ENCODE measurements around the gene CTDSPL.

CTDSPL gene

GRCh38 chr3:37825744-37826400 is 35.8 kb upstream of the CTDSPL start:
- Histone ChIP-seq H3K56ac (ENCODE audit: low read length) (no peak overlapping the region), H3K79me2 (ENCODE audit: control insufficient read depth, insufficient read depth, low read length) (no peaks in the 10 kb centered on the region), H4K5ac (ENCODE audit: low read length) (no peak overlapping the region), H3K4me3 (ENCODE audit: low read length) (no peak overlapping the region), H3K27ac (ENCODE audit: low read depth, low read length) (no peak overlapping the region), H3K36me3 (ENCODE audit: control insufficient read depth, insufficient read depth, low read length) (no peaks in the 10 kb centered on the region), H3K4me2 (ENCODE audit: low read length) (no peak overlapping the region), H3K18ac (ENCODE audit: low read length) (no peak overlapping the region), H2BK5ac (ENCODE audit: low read length) (no peak overlapping the region), H2AK5ac (ENCODE audit: low read length) (no peak overlapping the region), H2BK15ac (replicated peaks; ENCODE audit: low read depth) (no peak overlapping the region), H3K4me1 (ENCODE audit: control insufficient read depth, low read depth, low read length) (no peaks in the 10 kb centered on the region), H3K23ac (ENCODE audit: low read length) (no peak overlapping the region), H3K79me1 (ENCODE audit: low read length) (no peaks in the 10 kb centered on the region), H3K27me3 (ENCODE audit: insufficient read depth, low read length, poor library complexity) (no peaks in the 10 kb centered on the region), H2BK120ac (ENCODE audit: low read depth, low read length) (no peak overlapping the region), H3K4ac (ENCODE audit: low read depth, low read length) (no peak overlapping the region), H3K9ac (ENCODE audit: low read length) (no peak overlapping the region), H4K8ac (ENCODE audit: low read depth, low read length) (no peak overlapping the region)
- WGBS (ENCODE audit: extremely low coverage, insufficient coverage, low lambda C conversion rate): no CpG with 5 or more reads among the region's 3 CpGs
- DNase-seq: no peak

DNA sequence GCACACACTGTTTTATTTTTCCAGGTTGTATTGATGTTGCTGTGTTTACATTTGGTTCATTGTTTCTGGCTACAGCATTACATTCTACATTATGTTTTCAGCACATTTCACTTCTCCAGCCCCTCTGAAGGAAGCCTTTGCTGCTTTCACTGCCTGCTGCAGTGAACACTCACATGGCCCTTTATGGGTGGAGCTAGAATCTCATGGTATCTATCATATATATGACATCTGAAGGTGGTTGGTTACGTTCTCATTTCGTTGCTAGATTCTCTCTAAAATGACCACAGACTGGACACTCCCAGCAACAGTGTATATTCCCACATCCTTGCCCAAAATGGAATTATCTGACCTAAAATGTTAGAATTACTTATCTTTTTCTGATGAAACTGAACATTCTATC is 35.2 kb upstream of the CTDSPL start:
- H3K27me3 ChIP-seq (ENCODE audit: insufficient read depth, low read length, poor library complexity): no peaks in the 10 kb centered on the region
- WGBS (ENCODE audit: extremely low coverage, insufficient coverage, low lambda C conversion rate): no CpG with 5 or more reads among the region's 2 CpGs
- no peak overlapping the region for H3K18ac ChIP-seq (ENCODE audit: low read length)
- H3K79me1 ChIP-seq (ENCODE audit: low read length): no peaks in the 10 kb centered on the region
- H2BK5ac ChIP-seq (ENCODE audit: low read length): no peak overlapping the region
- no peak overlapping the region for H3K9ac ChIP-seq (ENCODE audit: low read length)
- H3K36me3 ChIP-seq (ENCODE audit: control insufficient read depth, insufficient read depth, low read length): no peaks in the 10 kb centered on the region
- H3K79me2 ChIP-seq (ENCODE audit: control insufficient read depth, insufficient read depth, low read length): no peaks in the 10 kb centered on the region
- H3K4me2 ChIP-seq (ENCODE audit: low read length): no peak overlapping the region
- H3K27ac ChIP-seq (ENCODE audit: low read depth, low read length): no peak overlapping the region
- no peak overlapping the region for H4K8ac ChIP-seq (ENCODE audit: low read depth, low read length)
- no peak overlapping the region for H3K4me3 ChIP-seq (ENCODE audit: low read length)
- no peak for DNase-seq
- H4K5ac ChIP-seq (ENCODE audit: low read length): no peak overlapping the region
- H2BK15ac ChIP-seq (replicated peaks; ENCODE audit: low read depth): no peak overlapping the region
- no peaks in the 10 kb centered on the region for H3K4me1 ChIP-seq (ENCODE audit: control insufficient read depth, low read depth, low read length)
- H2BK120ac ChIP-seq (ENCODE audit: low read depth, low read length): no peak overlapping the region
- H2AK5ac ChIP-seq (ENCODE audit: low read length): no peak overlapping the region
- H3K23ac ChIP-seq (ENCODE audit: low read length): no peak overlapping the region
- H3K56ac ChIP-seq (ENCODE audit: low read length): no peak overlapping the region
- no peak overlapping the region for H3K4ac ChIP-seq (ENCODE audit: low read depth, low read length)

DNA sequence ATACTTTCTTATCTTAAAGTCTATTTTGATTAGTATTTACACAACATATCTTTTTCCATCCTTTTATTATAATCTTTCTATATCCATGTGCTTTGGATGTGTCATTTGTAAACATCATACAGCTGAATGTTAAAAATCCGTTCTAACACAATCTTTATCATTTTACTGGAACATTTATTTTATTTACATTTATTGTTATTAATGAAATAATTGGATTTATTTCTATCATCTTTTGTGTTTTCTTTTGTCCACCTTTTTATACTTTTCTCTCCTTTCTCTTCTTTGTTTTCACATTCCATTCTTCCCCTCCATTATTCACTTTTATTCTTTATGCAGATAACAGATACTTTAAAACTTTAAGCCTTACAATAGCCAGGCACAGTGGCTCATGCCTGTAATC is 34.7 kb upstream of the CTDSPL start:
- Histone ChIP-seq H3K79me2 (ENCODE audit: control insufficient read depth, insufficient read depth, low read length) (no peaks in the 10 kb centered on the region), H3K9ac (ENCODE audit: low read length) (no peak overlapping the region), H2BK15ac (replicated peaks; ENCODE audit: low read depth) (no peak overlapping the region), H3K4ac (ENCODE audit: low read depth, low read length) (no peak overlapping the region), H4K5ac (ENCODE audit: low read length) (no peak overlapping the region), H2BK5ac (ENCODE audit: low read length) (no peak overlapping the region), H3K4me1 (ENCODE audit: control insufficient read depth, low read depth, low read length) (no peaks in the 10 kb centered on the region), H3K27ac (ENCODE audit: low read depth, low read length) (no peak overlapping the region), H3K36me3 (ENCODE audit: control insufficient read depth, insufficient read depth, low read length) (no peaks in the 10 kb centered on the region), H3K56ac (ENCODE audit: low read length) (no peak overlapping the region), H3K79me1 (ENCODE audit: low read length) (no peaks in the 10 kb centered on the region), H3K4me3 (ENCODE audit: low read length) (no peak overlapping the region), H3K23ac (ENCODE audit: low read length) (no peak overlapping the region), H3K4me2 (ENCODE audit: low read length) (no peak overlapping the region), H2AK5ac (ENCODE audit: low read length) (no peak overlapping the region), H3K27me3 (ENCODE audit: insufficient read depth, low read length, poor library complexity) (no peaks in the 10 kb centered on the region), H4K8ac (ENCODE audit: low read depth, low read length) (no peak overlapping the region), H3K18ac (ENCODE audit: low read length) (no peak overlapping the region), H2BK120ac (ENCODE audit: low read depth, low read length) (no peak overlapping the region)
- DNase-seq: no peak
- WGBS (ENCODE audit: extremely low coverage, insufficient coverage, low lambda C conversion rate): no CpG with 5 or more reads among the region's 1 CpG

DNA sequence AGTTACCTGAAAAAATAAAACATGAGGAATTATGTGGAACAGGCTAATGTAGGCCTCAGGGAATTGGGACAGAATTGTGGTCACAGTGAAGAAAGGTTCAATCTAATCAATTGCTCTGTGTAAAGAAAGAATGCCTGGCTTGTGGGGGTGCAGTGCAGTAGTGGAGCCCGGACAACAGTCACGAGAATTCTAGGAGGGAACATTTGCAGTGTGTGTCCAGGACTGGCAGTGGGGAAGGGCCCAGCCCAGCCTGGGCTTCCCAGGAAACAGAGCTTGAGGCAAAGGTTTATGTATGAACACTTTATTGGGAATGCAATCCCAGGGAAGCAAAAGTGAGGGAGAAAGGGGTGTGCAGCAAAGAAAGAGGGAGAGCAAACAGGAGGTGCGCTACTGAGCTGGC is 29.2 kb upstream of the CTDSPL start:
- Histone ChIP-seq H3K4me2 (ENCODE audit: low read length) (no peak overlapping the region), H2AK5ac (ENCODE audit: low read length) (no peak overlapping the region), H3K79me2 (ENCODE audit: control insufficient read depth, insufficient read depth, low read length) (no peaks in the 10 kb centered on the region), H2BK15ac (replicated peaks; ENCODE audit: low read depth) (no peak overlapping the region), H3K4ac (ENCODE audit: low read depth, low read length) (no peak overlapping the region), H3K18ac (ENCODE audit: low read length) (no peak overlapping the region), H3K4me1 (ENCODE audit: control insufficient read depth, low read depth, low read length) (no peaks in the 10 kb centered on the region), H3K79me1 (ENCODE audit: low read length) (no peaks in the 10 kb centered on the region), H3K27me3 (ENCODE audit: insufficient read depth, low read length, poor library complexity) (no peaks in the 10 kb centered on the region), H3K4me3 (ENCODE audit: low read length) (no peak overlapping the region), H3K23ac (ENCODE audit: low read length) (no peak overlapping the region), H3K56ac (ENCODE audit: low read length) (no peak overlapping the region), H2BK120ac (ENCODE audit: low read depth, low read length) (no peak overlapping the region), H3K9ac (ENCODE audit: low read length) (no peak overlapping the region), H4K8ac (ENCODE audit: low read depth, low read length) (no peak overlapping the region), H3K27ac (ENCODE audit: low read depth, low read length) (no peak overlapping the region), H2BK5ac (ENCODE audit: low read length) (no peak overlapping the region), H3K36me3 (ENCODE audit: control insufficient read depth, insufficient read depth, low read length) (no peaks in the 10 kb centered on the region), H4K5ac (ENCODE audit: low read length) (no peak overlapping the region)
- no peak for DNase-seq
- no CpG with 5 or more reads among the region's 3 CpGs for WGBS (ENCODE audit: extremely low coverage, insufficient coverage, low lambda C conversion rate)

DNA sequence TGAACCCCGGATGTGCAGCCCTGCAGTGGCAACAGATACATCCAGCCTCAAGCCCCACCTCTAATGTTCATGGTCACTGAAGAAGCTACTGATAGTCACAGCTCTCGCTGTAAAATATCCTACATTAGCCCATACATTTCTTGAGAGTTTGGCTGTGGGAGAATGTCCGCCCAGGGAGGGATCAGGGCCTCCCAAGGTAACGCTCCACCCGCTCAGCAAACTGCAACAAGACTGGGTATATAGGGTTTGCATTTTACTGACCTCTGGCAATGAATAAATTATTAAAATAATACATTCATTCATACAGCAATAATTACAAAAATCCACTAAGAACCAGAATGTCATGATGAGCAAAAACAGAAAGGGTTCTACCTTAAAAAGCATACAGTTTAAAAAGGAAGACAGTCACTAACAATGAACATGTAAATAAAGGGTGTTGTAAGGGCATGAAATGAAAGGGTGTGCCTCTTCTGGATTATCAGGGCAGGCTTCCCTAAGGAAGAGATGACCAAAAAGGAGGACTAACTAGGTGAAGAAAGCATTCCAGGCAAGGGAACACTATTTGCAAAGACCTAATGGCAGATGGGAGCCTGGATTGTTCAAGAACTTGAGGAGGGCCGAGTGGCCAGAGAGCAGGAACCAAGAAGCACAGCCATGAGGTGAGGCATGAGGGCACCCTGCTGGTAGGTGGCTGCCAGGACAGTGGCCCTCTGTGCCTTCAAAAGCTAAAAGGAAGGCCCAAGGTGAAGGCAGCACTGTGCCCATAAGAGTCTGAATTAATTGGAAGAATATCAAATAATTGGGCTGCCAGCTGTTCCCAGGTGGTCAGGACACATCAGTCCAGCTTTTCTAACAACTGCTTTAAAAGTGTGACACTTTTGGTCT is 28.1 kb upstream of the CTDSPL start:
- no peaks in the 10 kb centered on the region for H3K27me3 ChIP-seq (ENCODE audit: insufficient read depth, low read length, poor library complexity)
- no peaks in the 10 kb centered on the region for H3K4me1 ChIP-seq (ENCODE audit: control insufficient read depth, low read depth, low read length)
- no peak overlapping the region for H3K4me3 ChIP-seq (ENCODE audit: low read length)
- no peak overlapping the region for H4K5ac ChIP-seq (ENCODE audit: low read length)
- no peaks in the 10 kb centered on the region for H3K79me1 ChIP-seq (ENCODE audit: low read length)
- no peak overlapping the region for H4K8ac ChIP-seq (ENCODE audit: low read depth, low read length)
- no peak overlapping the region for H2AK5ac ChIP-seq (ENCODE audit: low read length)
- H2BK5ac ChIP-seq (ENCODE audit: low read length): no peak overlapping the region
- no peak overlapping the region for H3K56ac ChIP-seq (ENCODE audit: low read length)
- no peak overlapping the region for H3K4ac ChIP-seq (ENCODE audit: low read depth, low read length)
- no peak overlapping the region for H2BK15ac ChIP-seq (replicated peaks; ENCODE audit: low read depth)
- no peak overlapping the region for H3K4me2 ChIP-seq (ENCODE audit: low read length)
- H3K27ac ChIP-seq (ENCODE audit: low read depth, low read length): no peak overlapping the region
- H3K9ac ChIP-seq (ENCODE audit: low read length): no peak overlapping the region
- DNase-seq: peak; percentile 40
- H3K79me2 ChIP-seq (ENCODE audit: control insufficient read depth, insufficient read depth, low read length): no peaks in the 10 kb centered on the region
- no peaks in the 10 kb centered on the region for H3K36me3 ChIP-seq (ENCODE audit: control insufficient read depth, insufficient read depth, low read length)
- no CpG with 5 or more reads among the region's 6 CpGs for WGBS (ENCODE audit: extremely low coverage, insufficient coverage, low lambda C conversion rate)
- H3K23ac ChIP-seq (ENCODE audit: low read length): no peak overlapping the region
- H3K18ac ChIP-seq (ENCODE audit: low read length): no peak overlapping the region
- H2BK120ac ChIP-seq (ENCODE audit: low read depth, low read length): no peak overlapping the region
